OCI-LY7 (cell line): Measurements from ENCODE around the gene RXFP3. TPM values are rescaled to one million over a fixed set of nuclear protein-coding genes. Genes with fewer than 3 reads are reported as not detected.

Experiments used
- BruUV-seq: library from RNA; stranded (reverse); fragments of 400-500 nt; replicated peaks from 2 replicates; lab custom pipeline; 2021; lab: Mats Ljungman, UMichigan
- CTCF ChIA-PET: fragments of 300-600 bp; sonication (Branson Sonifier 250); formaldehyde crosslinking; loops from one replicate; lab custom pipeline; 2022; ENCODE audit warnings: antibody characterized with exemption; ENCODE audit not compliant: unreplicated experiment; lab: Charles Lee
- POLR2A ChIA-PET: fragments of 300-600 bp; sonication (Branson Sonifier 250); formaldehyde crosslinking; loops from one replicate; lab custom pipeline; 2022; ENCODE audit warnings: antibody characterized with exemption; lab: Charles Lee
- DNase-seq: peaks from one replicate; pipeline ENCODE4 v3.0.0-alpha.2; 2015; ENCODE audit warnings: low spot score
- H2AFZ ChIP-seq: fragments of 200-600 bp; sonication (generic), shearing (Covaris generic); 2 replicates; pipeline ENCODE4 v1.6.1; 2014; ENCODE audit warnings: mild to moderate bottlenecking, antibody characterized with exemption, low read length, moderate library complexity
- H3K27ac ChIP-seq: fragments of 200-600 bp; sonication (generic); 2 replicates; pipeline ENCODE4 v1.5.1; 2014; ENCODE audit warnings: mixed run types, low read depth, mild to moderate bottlenecking, moderate library complexity, low read length, inconsistent platforms; ENCODE audit not compliant: poor library complexity, severe bottlenecking
- H3K36me3 ChIP-seq: fragments of 200-600 bp; sonication (generic); 2 replicates; pipeline ENCODE4 v1.6.1; 2014; ENCODE audit warnings: mild to moderate bottlenecking, antibody characterized with exemption, low read length, moderate library complexity, mixed read lengths; ENCODE audit not compliant: insufficient read depth
- H3K4me1 ChIP-seq: fragments of 200-600 bp; sonication (generic); 2 replicates; pipeline ENCODE4 v1.5.1; 2014; ENCODE audit warnings: mild to moderate bottlenecking, low read length; ENCODE audit not compliant: insufficient read depth, poor library complexity, severe bottlenecking
- H3K4me2 ChIP-seq: fragments of 200-600 bp; sonication (generic); 2 replicates; pipeline ENCODE4 v1.6.1; 2014; ENCODE audit warnings: mild to moderate bottlenecking, low read length
- H3K4me3 ChIP-seq: fragments of 200-600 bp; sonication (generic); 2 replicates; pipeline ENCODE4 v1.5.1; 2014; ENCODE audit warnings: mild to moderate bottlenecking, low read depth, low read length; ENCODE audit not compliant: poor library complexity, severe bottlenecking
- H3K79me2 ChIP-seq: fragments of 200-600 bp; sonication (generic); 2 replicates; pipeline ENCODE4 v1.6.1; 2016; ENCODE audit warnings: low read depth, mild to moderate bottlenecking, low read length, moderate library complexity, mixed read lengths; ENCODE audit not compliant: insufficient read depth
- H3K9me2 ChIP-seq: fragments of 200-600 bp; sonication (generic); 2 replicates; pipeline ENCODE4 v1.6.1; 2016; ENCODE audit warnings: mild to moderate bottlenecking, low read length, mixed read lengths; ENCODE audit not compliant: insufficient read depth
- H3K9me3 ChIP-seq: fragments of 200-600 bp; sonication (generic); 2 replicates; pipeline ENCODE4 v1.6.1; 2014; ENCODE audit warnings: mild to moderate bottlenecking, mixed run types, low read length, mixed read lengths
- H4K20me1 ChIP-seq: fragments of 200-600 bp; sonication (generic); 2 replicates; pipeline ENCODE4 v1.6.1; 2014; ENCODE audit warnings: mild to moderate bottlenecking, antibody characterized with exemption, low read length, moderate library complexity, mixed read lengths; ENCODE audit not compliant: insufficient read depth
- CTCF ChIP-seq: fragments of 200-600 bp; sonication (generic); conservative IDR thresholded peaks from 2 replicates; pipeline ENCODE4 v1.5.1; 2014; ENCODE audit warnings: mild to moderate bottlenecking, antibody characterized with exemption, low read length, moderate library complexity, mixed read lengths
- EZH2phosphoT487 ChIP-seq: fragments of 200-600 bp; sonication (generic); IDR thresholded peaks from 2 replicates; pipeline ENCODE4 v1.6.1; 2018; ENCODE audit warnings: low read depth, borderline replicate concordance, mild to moderate bottlenecking, mixed run types, antibody characterized with exemption, low read length, moderate library complexity, mixed read lengths
- intact Hi-C: fragments of 100-400 bp; cut with micrococcal nuclease; formaldehyde crosslinking; loops from one replicate; pipeline ENCODE4 v1.10.0; 2022; ENCODE audit not compliant: unreplicated experiment
- total RNA-seq, 2 experiments: library from RNA; depleted of rRNA in 1 of 2; stranded (reverse); fragments of >200 nt in 1 of 2; shearing (Covaris generic) in 1 of 2; gene quantifications; 2 replicates each; pipeline ENCODE4 v1.2.3, GENCODE V29; 2014 to 2022

RXFP3 gene
- total RNA-seq, 2 experiments from 2014 or later = not detected

- ChIA-PET CTCF (no interaction called here), POLR2A (interaction anchor here (0.5 kb wide), 1 partner anchor 147 kb away, joined by 3 read pairs; no protein-coding TSS in a partner anchor)
- intact Hi-C loops = no loop called here
- Histone ChIP-seq H3K27ac (no peak overlapping the region), H3K79me2 (no peaks in the 10 kb centered on the region), H3K9me2 (no peaks in the 10 kb centered on the region), H3K4me2 (no peak overlapping the region), H3K9me3 (no peaks in the 10 kb centered on the region), H3K36me3 (no peaks in the 10 kb centered on the region), H3K4me3 (no peak overlapping the region), H4K20me1 (no peaks in the 10 kb centered on the region), H3K4me1 (no peaks in the 10 kb centered on the region), H2AFZ (no peak overlapping the region)
- TF ChIP-seq CTCF (no peak), EZH2phosphoT487 (no peak)
- DNase-seq = no peak
- no TSS peak for BruUV-seq
Observed at GRCh38 chr5:33976307-33976706, 40.1 kb downstream of the RXFP3 start.

GRCh38 chr5:33978306-33978705, 42.1 kb downstream of the RXFP3 start:
- ChIA-PET POLR2A (interaction anchor here (2.6 kb wide), 1 partner anchor 16 kb away, joined by 10 read pairs; no protein-coding TSS in a partner anchor), CTCF (no interaction called here)
- Histone ChIP-seq H3K36me3 (no peaks in the 10 kb centered on the region), H3K79me2 (no peaks in the 10 kb centered on the region), H3K4me2 (no peak overlapping the region), H3K4me3 (no peak overlapping the region), H3K27ac (no peak overlapping the region), H3K4me1 (no peaks in the 10 kb centered on the region), H3K9me3 (no peaks in the 10 kb centered on the region), H4K20me1 (no peaks in the 10 kb centered on the region), H3K9me2 (no peaks in the 10 kb centered on the region), H2AFZ (no peak overlapping the region)
- intact Hi-C loops = no loop called here
- no TSS peak for BruUV-seq
- TF ChIP-seq CTCF (no peak), EZH2phosphoT487 (no peak)
- DNase-seq = no peak

GRCh38 chr5:33980030-33980429, 43.8 kb downstream of the RXFP3 start:
- no peak for TF ChIP-seq EZH2phosphoT487
- TF ChIP-seq CTCF = no peak
- CTCF ChIA-PET = no interaction called here

More at GRCh38 chr5:33980030-33980429, 43.8 kb downstream of the RXFP3 start:
- no peak for DNase-seq
- no TSS peak for BruUV-seq
- H3K4me2 ChIP-seq = no peak overlapping the region
- no peaks in the 10 kb centered on the region for H4K20me1 ChIP-seq
- POLR2A ChIA-PET = interaction anchor here (2.6 kb wide), 1 partner anchor 17 kb away, joined by 10 read pairs; no protein-coding TSS in a partner anchor
- H3K36me3 ChIP-seq = no peaks in the 10 kb centered on the region
- no peaks in the 10 kb centered on the region for H3K9me3 ChIP-seq
- H3K4me1 ChIP-seq = no peaks in the 10 kb centered on the region
- H3K4me3 ChIP-seq = no peak overlapping the region
- H2AFZ ChIP-seq = no peak overlapping the region
- intact Hi-C loops = no loop called here
- no peaks in the 10 kb centered on the region for H3K79me2 ChIP-seq
- H3K9me2 ChIP-seq = no peaks in the 10 kb centered on the region
- no peak overlapping the region for H3K27ac ChIP-seq
